DMS153 (cell line): ENCODE data around the gene FGD5.

Experiments used
- DNase-seq: peaks from one replicate; lab custom pipeline; 2025; lab: John Stamatoyannopoulos, UW

Gene FGD5, protein sequence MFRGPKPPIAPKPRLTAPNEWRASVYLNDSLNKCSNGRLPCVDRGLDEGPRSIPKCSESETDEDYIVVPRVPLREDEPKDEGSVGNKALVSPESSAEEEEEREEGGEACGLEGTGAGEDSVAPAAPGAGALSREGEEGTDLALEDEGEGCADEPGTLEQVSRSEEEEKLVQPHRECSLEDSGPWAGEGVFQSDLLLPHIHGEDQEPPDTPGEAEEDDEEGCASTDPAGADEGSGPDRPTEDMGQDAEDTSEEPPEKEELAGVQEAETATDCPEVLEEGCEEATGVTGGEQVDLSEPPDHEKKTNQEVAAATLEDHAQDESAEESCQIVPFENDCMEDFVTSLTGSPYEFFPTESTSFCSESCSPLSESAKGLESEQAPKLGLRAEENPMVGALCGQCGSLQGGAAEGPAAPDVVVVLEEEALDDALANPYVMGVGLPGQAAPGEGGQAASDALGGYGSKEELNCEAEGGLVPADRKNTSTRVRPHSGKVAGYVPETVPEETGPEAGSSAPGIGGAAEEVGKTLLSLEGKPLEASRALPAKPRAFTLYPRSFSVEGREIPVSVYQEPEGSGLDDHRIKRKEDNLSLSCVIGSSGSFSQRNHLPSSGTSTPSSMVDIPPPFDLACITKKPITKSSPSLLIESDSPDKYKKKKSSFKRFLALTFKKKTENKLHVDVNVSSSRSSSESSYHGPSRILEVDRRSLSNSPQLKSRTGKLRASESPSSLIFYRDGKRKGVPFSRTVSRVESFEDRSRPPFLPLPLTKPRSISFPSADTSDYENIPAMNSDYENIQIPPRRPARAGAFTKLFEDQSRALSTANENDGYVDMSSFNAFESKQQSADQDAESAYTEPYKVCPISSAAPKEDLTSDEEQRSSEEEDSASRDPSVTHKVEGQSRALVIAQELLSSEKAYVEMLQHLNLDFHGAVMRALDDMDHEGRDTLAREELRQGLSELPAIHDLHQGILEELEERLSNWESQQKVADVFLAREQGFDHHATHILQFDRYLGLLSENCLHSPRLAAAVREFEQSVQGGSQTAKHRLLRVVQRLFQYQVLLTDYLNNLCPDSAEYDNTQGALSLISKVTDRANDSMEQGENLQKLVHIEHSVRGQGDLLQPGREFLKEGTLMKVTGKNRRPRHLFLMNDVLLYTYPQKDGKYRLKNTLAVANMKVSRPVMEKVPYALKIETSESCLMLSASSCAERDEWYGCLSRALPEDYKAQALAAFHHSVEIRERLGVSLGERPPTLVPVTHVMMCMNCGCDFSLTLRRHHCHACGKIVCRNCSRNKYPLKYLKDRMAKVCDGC (N-terminal part only)

DNA sequence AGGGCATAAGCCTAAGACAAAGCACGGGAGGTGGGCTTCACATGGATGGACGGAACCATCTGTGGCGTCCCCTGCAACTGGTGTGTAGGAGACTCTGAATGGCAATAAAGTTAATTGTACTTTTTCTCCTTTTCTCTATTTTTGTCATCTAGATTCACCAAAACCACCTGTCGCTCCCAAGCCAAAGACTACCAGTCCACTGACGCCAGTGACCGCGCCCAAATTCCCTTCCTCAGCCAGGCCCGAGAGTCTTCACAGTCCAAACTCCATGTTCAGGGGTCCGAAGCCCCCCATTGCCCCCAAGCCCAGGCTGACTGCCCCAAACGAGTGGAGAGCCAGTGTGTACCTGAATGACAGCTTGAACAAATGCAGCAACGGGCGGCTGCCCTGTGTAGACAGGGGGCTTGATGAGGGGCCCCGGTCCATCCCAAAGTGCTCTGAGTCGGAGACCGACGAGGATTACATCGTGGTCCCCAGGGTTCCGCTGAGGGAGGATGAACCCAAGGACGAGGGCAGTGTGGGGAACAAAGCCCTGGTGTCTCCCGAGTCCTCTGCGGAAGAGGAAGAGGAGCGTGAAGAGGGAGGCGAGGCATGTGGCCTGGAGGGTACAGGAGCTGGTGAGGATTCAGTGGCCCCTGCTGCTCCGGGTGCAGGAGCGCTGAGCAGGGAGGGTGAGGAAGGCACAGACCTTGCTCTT lies at the start of gene FGD5:
TSS of gene FGD5 (plus strand) at position 159 of the 697 bp plus-strand sequence. CDS start at position 269, 110 bp downstream.
- DNase-seq, result no peak

DNA sequence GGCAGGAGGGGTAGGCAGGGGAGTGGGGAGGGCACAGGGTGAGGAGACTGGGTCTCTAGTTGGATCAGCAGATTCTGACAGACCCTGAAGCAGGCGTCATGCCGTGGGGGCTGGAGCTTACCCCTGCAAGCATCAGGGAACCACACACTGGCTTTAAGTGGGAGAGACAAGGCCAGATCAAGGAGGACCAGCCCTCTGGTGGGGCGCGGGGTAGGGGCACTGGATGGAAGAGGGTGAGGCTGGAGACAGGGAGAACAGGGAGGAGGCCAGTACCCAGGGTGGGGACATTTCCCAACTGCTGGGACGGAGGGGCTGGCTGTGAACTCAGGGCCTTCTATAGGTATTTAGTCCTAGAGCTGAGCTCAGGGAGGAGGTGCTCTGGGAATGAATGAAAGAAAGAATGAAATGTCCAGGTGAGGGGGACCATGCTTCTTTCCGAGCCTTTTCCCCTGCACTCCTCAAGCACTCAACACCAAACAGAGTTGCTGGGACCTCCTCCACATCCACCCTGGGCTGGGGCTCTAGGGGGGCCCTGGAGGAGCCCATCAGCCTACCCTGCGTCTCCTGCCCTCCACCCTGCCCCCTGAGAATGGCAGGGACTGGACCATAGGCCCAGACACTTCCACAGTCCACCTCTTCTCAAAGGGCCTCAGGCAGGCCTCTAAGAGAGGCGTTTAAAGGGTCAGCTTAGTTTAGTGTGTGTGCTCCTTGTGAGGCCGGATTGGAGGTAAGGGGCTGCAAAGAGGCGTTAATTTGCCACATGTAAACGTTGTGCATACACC lies 49.0 kb upstream of the FGD5 start:
- no peak for DNase-seq

DNA sequence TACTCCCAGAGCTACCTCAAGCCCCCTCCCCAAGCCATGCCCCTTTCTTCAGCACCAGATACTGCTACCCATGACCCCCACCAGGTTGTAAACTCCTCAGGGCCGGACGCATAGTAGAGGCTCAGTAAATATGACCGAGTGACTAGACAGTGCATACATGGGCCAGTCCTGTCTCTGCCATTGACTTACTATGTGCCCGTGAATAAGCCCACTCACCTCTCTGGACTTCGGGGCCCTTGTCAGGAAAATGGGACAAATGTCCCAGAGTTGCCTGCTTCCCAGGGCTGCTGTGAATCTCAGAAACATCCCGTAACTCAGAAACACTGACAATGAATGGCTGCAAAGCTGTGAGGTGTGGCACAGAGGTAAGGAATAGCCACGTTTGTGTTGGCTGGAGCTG lies 48.2 kb upstream of the FGD5 start:
- no peak for DNase-seq

DNA sequence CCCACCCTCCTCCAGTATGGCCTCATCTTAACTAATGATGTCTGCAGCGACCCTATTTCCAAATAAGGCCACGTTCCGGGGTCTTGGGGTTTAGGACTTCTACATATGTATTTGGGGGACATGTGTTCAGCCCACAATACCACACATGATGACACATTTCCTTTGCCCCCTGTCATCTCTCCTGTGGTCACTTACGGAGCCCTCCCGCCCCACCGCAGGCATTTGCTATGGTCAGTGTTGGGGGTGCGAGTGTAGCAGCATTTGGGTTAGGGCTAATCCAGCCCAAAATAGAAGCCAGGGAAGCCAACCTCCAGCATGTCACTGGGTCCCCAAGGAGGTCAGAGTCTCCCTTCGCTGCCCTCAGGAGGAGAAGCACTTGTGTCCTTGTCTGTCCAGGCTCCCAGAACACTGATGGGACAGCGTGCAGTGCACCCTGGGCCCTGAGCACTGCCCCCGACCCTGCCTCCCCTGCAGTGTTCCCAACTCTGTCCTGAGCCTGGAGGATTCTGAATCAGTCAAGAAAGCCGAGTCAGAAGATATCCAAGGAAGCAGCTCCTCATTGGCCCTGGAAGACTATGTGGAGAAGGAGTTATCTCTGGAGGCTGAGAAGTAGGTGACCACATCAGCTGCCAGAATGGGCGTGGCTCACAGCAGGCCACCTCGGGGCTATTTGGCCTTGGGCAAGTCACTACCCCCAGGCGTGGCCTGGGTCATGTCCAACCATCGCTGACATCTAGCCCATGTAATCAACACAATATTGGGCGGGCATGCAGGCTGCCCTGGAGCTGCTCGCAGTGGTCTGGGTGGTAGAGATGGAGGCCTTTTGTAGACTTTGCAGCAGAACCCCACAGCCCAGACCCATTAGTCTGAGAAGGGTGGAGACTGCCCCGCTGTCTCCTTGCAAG lies 46.9 kb upstream of the FGD5 start:
- DNase-seq, result no peak

GRCh38 chr3:14772533-14773138 lies 46.1 kb upstream of the FGD5 start:
- DNase-seq, result no peak

- DNase-seq, result no peak
These were observed 45.5 kb upstream of the FGD5 start for GRCh38 chr3:14773281-14773680.

- no peak for DNase-seq
These were observed 45.1 kb upstream of the FGD5 start for GRCh38 chr3:14773691-14774128.

GRCh38 chr3:14774431-14774830 lies 44.3 kb upstream of the FGD5 start:
- no peak for DNase-seq

GRCh38 chr3:14775011-14775410 lies 43.8 kb upstream of the FGD5 start:
- no peak for DNase-seq

DNA sequence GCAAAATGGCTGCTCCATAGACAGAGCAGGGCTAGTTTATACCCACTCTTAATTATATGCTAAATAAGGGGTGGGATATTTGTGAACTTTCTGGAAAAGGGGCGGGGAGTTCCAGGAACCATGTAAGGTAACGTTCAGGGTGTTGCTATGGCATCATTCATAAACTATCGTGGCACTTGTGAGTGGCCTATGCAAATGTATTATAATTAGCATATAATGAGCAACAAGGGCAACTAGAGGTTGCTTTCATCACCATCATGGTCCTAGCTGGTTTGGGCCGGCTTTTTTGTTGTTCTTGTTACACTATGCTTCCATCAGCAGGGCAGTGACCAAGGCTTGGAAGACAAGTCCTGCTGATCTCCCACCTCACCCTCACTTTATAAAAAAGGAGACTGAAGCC lies 43.2 kb upstream of the FGD5 start:
- no peak for DNase-seq

GRCh38 chr3:14779069-14779685 lies 39.6 kb upstream of the FGD5 start:
- no peak for DNase-seq

DNA sequence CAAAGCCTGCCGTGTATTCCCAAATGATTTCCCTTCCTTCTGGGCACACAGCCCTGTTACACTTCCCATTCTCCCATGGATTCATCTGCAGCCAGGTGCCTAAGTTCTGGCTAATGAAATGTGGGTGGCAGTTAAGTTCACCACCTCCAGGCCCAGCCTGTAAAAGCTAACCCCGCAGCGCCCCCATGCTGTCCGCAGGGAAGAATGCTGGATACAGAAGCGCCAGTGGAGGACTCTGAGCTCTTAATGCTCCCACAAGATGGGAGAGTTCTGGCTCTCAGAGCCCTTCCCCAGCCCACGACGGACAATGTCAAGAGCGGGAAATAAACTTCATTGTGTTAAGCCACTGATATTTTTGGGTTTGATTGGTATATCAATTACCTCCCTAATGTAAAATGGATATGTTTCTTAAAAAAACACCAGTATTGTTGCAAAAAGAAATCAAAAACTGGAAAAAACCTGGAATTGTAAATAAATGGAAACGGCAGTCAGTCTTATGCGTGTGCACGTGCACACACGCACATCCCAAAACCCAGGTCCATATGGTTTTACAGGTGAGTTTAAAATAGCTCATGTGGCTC lies 37.7 kb upstream of the FGD5 start:
- DNase-seq, result no peak

- no peak for DNase-seq
These were observed 35.2 kb upstream of the FGD5 start for GRCh38 chr3:14783480-14784086.

GRCh38 chr3:14784087-14784681 lies 34.6 kb upstream of the FGD5 start:
- DNase-seq, result no peak

GRCh38 chr3:14785207-14786155 lies 33.3 kb upstream of the FGD5 start:
- DNase-seq, result no peak

GRCh38 chr3:14786369-14786768 lies 32.4 kb upstream of the FGD5 start:
- no peak for DNase-seq
